ENCODE measurements around the gene MMEL1. TPM values are rescaled to one million over a fixed set of nuclear protein-coding genes. Genes with fewer than 3 reads are reported as not detected.
"Not testable (repeated sequence)": the region's sequence is repeated elsewhere in the genome, so short reads cannot be mapped to it uniquely, and the experiment has no call there.

Gene MMEL1
- total and polyA plus RNA-seq, 3 donors from 2014 or later, result 17.2 to 36.4 (median 18.8) TPM

DNA sequence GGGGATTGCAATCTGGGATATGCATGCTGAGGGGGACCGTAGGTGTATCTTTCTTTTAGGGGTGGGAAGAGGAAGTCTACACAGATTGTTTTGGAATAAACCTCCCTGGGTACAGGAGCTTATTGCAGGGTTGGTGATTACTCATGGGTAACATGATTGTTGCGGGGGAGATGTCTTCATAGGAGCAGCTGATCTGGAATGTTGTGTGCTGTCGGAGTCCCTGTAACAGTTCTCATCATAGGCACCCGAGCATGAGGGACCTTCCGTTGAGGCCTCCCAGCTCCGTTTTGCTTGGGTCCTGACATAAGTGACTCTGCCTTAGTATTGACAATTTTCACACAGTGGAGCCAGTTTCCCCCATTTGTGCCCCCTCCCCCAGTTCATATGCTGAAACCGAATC, 50.4 kb downstream of the MMEL1 start:
- no peak for DNase-seq

DNA sequence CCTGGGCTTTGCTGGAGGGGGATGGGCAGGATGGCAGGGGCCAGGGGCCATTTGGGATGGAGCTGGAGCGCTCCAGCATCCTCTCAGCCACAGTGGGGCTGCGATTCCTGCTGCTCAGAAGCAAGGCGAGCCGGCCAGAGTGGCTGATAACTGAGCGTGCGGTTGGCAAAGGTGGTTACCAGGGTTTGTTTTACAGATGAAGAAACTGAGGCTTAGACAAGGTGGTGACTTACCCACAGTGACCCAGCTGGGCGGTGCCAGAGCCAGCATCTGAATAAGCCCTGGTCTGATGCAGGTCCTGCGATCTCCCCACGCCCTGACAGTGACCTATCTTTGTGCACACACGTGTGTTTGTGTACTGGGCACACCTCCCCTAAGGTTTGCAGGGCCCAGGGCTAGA, 52.1 kb downstream of the MMEL1 start:
- Histone ChIP-seq H3K4me3 (no peak overlapping the region), H3K27me3 (no peaks in the 10 kb centered on the region), H3K36me3 (ENCODE audit: low read depth, missing control alignments) (no peaks in the 10 kb centered on the region), H3K4me1 (peaks cover 8% of the 10 kb centered on the region), H3K9me3 (no peaks in the 10 kb centered on the region), H3K27ac (no peak overlapping the region)
- 88% methylated on average over 10 of the region's 10 CpGs for WGBS, 2 donors
- no peak for TF ChIP-seq POLR2A (IDR thresholded peaks at IDR 0.05)
- TF ChIP-seq, protein P1, sequence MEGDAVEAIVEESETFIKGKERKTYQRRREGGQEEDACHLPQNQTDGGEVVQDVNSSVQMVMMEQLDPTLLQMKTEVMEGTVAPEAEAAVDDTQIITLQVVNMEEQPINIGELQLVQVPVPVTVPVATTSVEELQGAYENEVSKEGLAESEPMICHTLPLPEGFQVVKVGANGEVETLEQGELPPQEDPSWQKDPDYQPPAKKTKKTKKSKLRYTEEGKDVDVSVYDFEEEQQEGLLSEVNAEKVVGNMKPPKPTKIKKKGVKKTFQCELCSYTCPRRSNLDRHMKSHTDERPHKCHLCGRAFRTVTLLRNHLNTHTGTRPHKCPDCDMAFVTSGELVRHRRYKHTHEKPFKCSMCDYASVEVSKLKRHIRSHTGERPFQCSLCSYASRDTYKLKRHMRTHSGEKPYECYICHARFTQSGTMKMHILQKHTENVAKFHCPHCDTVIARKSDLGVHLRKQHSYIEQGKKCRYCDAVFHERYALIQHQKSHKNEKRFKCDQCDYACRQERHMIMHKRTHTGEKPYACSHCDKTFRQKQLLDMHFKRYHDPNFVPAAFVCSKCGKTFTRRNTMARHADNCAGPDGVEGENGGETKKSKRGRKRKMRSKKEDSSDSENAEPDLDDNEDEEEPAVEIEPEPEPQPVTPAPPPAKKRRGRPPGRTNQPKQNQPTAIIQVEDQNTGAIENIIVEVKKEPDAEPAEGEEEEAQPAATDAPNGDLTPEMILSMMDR (IDR thresholded peaks at IDR 0.05), result no peak
- intact Hi-C loops (cut with DNase I; ENCODE audit: low total_unique reads), result no loop called here
- no peak for DNase-seq

More for the DNA sequence above, 50.4 kb downstream of the MMEL1 start:
- peaks cover 12% of the 10 kb centered on the region for H3K4me1 ChIP-seq
- 73 to 79% methylated on average over 7 of the region's 7 CpGs for WGBS, 2 donors
- no peaks in the 10 kb centered on the region for H3K36me3 ChIP-seq (ENCODE audit: low read depth, missing control alignments)
- H3K9me3 ChIP-seq, result no peaks in the 10 kb centered on the region
- H3K27ac ChIP-seq, result no peak overlapping the region
- no peaks in the 10 kb centered on the region for H3K27me3 ChIP-seq
- H3K4me3 ChIP-seq, result no peak overlapping the region
- intact Hi-C loops (cut with DNase I; ENCODE audit: low total_unique reads), result no loop called here
- TF ChIP-seq POLR2A (IDR thresholded peaks at IDR 0.05), result no peak
- TF ChIP-seq, protein P1 (IDR thresholded peaks at IDR 0.05), result no peak

DNA sequence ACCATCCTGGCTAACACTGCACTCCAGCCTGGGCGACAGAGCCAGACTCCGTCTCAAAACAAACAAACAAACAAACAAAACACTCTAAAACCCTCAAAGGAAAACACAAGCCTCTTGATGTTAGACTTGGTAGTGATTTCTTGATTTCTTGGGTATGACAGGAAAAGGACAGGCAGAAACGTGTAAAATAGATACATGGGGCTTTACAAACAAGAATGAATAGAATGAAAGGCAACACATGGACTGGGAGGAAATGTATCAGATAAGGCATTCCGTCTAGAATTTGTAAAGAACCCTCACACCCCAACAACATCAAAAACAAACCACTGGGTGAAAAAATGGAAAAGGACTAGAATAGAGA, 54.1 kb downstream of the MMEL1 start:
- intact Hi-C loops (cut with DNase I; ENCODE audit: low total_unique reads), result no loop called here
- no peaks in the 10 kb centered on the region for H3K36me3 ChIP-seq (ENCODE audit: low read depth, missing control alignments)
- H3K4me1 ChIP-seq, result no peaks in the 10 kb centered on the region
- DNase-seq, result no peak
- WGBS, 2 donors, result 45 to 63% methylated on average over 4 of the region's 4 CpGs
- no peaks in the 10 kb centered on the region for H3K9me3 ChIP-seq
- no peak for TF ChIP-seq POLR2A (IDR thresholded peaks at IDR 0.05)
- TF ChIP-seq, protein P1 (IDR thresholded peaks at IDR 0.05), result no peak
- H3K4me3 ChIP-seq, result no peak overlapping the region
- H3K27ac ChIP-seq, result peak overlapping the region in 1 of 2 donors; percentile 51
- H3K27me3 ChIP-seq, result no peaks in the 10 kb centered on the region

DNA sequence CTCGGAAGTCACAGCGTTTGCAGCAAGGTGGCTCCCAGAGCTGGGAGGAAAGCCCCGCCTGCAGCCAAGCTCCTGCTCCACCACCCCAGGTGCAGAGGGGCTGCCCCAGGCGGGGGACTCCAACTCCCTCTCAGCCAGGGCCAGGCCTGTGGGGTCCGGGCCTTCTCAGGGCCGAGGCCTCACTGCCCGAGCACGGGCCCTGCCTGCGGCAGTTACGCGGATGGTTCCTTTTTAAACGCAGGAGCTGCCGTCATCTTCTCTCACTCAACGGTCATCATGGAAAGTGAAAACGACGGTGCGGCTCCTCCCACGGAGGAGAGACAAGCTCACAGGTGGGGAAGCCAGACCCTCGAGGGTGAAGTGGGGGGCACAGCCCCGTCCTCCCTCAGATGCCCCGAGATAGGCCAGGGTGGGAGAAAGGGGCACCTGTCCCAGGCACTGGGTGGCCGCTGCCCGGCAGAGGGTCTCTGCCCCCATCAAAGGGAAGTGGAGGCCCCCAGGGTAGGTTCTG, 55.2 kb downstream of the MMEL1 start:
- H3K4me1 ChIP-seq; H3K9me3 ChIP-seq; H3K4me3 ChIP-seq; H3K36me3 ChIP-seq (ENCODE audit: low read depth, missing control alignments); H3K27me3 ChIP-seq; DNase-seq; intact Hi-C loops (cut with DNase I; ENCODE audit: low total_unique reads): not testable (repeated sequence)
- WGBS, 2 donors, result 79 to 83% methylated on average over 15 to 23 of the region's 23 CpGs
- peak overlapping the region in 1 of 2 donors; percentile 36 for H3K27ac ChIP-seq

DNA sequence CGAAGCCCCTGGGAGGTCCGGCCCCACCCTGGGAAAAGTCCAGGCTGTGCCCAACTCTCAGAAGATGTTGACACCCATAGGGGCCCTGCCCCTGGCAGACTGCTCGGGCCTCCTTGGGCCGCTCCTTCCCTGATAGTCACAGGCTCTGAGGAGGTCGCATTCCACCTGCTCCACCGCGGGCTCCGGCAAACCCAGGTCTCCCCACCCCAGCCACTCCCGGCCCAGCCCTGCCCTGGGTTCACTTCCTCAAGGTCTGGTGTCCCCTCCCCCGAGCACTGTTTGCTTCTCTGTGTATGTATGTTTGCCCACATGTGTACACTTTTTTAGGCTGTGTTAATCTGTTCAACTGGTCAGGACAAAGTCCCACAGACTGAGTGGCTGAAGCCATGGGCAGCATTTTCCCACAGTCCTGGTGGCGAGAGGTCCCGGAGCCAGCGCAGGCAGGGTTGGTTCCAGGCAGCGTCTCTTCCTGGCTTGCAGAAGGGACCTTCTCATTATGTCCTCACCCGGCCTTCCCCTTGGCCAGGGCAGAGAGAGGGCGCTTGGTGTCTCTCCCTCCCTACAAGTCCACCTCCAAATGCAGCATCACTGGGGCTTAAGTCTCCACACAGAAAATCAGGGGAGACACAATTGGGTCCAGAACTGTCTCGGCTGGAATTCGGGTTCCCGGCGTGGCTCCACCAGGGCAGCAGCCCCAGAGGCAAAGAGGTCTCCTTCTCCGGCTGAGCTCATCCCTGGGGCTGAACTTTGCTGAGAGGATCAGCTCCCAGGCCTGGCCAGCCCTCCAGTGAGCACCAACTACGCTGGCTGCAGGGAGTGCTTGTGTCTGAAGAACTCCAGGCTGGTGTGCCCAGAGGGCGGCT, 56.8 kb downstream of the MMEL1 start:
- intact Hi-C loops (cut with DNase I; ENCODE audit: low total_unique reads), result no loop called here
- no peaks in the 10 kb centered on the region for H3K27me3 ChIP-seq

More for the DNA sequence above, 56.8 kb downstream of the MMEL1 start:
- Histone ChIP-seq H3K27ac (no peak overlapping the region), H3K36me3 (ENCODE audit: low read depth, missing control alignments) (no peaks in the 10 kb centered on the region), H3K4me3 (no peak overlapping the region), H3K9me3 (no peaks in the 10 kb centered on the region), H3K4me1 (no peaks in the 10 kb centered on the region)
- TF ChIP-seq POLR2A (IDR thresholded peaks at IDR 0.05), result no peak
- TF ChIP-seq, protein P1 (IDR thresholded peaks at IDR 0.05), result no peak
- WGBS, 2 donors, result 85 to 87% methylated on average over 21 to 23 of the region's 23 CpGs
- no peak for DNase-seq

Measured in testis (tissue), 3 donors.